ENCODE data around the gene MEGF10.

DNA sequence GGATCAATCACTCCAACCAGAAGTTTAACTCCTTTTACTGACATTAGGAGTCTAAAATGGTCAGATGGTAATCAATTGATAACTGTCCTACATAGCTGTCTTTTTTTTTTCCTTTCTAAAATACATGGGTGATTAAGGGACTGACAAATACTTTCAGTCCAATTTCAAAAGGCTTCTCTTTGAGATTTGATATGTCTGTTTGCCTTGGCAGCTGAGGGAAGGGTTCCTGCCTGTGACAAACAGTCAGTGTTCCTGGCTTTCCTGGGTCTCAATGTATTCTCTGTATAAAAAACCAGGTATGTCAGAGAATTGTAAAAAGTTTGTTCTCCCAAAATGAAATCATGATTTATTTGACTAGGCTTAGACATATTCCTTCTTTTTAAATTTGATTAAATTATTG is 84.5 kb downstream of the MEGF10 start:
- TF ChIP-seq EZH2 (IDR thresholded peaks at IDR 0.05; ENCODE audit: borderline replicate concordance, insufficient read depth, low read depth, low read length, poor library complexity, severe bottlenecking) = no peak
- TF ChIP-seq, protein P1, sequence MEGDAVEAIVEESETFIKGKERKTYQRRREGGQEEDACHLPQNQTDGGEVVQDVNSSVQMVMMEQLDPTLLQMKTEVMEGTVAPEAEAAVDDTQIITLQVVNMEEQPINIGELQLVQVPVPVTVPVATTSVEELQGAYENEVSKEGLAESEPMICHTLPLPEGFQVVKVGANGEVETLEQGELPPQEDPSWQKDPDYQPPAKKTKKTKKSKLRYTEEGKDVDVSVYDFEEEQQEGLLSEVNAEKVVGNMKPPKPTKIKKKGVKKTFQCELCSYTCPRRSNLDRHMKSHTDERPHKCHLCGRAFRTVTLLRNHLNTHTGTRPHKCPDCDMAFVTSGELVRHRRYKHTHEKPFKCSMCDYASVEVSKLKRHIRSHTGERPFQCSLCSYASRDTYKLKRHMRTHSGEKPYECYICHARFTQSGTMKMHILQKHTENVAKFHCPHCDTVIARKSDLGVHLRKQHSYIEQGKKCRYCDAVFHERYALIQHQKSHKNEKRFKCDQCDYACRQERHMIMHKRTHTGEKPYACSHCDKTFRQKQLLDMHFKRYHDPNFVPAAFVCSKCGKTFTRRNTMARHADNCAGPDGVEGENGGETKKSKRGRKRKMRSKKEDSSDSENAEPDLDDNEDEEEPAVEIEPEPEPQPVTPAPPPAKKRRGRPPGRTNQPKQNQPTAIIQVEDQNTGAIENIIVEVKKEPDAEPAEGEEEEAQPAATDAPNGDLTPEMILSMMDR (IDR thresholded peaks at IDR 0.05) = no peak
